Activated CD4-positive, alpha-beta T cell treated with anti-CD3 and anti-CD28 coated beads, Interleukin-2, amount 50 U/mL, for 1 hour (primary cell): ENCODE data around the gene STK31.
A peak's percentile ranks its signal among the peaks of the same experiment; 100 is the strongest.
"Not testable (repeated sequence)": the region's sequence is repeated elsewhere in the genome, so short reads cannot be mapped to it uniquely, and the experiment has no call there.

Source experiments
- DNase-seq: peaks from one replicate; pipeline ENCODE4 v3.0.0-alpha.2; 2020

Gene STK31

GRCh38 chr7:23710000-23710399, at the start of gene STK31:
STK31 (plus strand) TSS chr7:23710219; CDS start chr7:23710286, 67 bp downstream.
- DNase-seq: no peak

- no peak for DNase-seq
These were observed 48.6 kb upstream of the STK31 start for GRCh38 chr7:23661385-23661784.

GRCh38 chr7:23662124-23662983, 47.7 kb upstream of the STK31 start:
- DNase-seq: no peak

DNA sequence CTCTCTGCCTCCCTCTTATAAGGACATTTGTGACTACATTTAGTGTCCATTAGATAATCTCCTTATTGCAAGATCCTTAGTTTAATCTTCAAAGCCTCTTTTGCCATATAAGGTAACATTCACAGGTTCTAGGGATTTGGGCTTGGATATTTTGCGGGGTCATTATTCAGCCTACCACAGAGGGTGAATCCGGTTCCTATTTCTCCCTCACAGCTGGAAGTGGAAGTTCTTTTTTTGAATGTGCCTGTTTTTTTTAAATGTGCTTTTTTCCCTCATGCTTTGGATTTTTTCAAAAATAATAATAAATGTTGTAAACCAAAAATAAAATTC, 47.1 kb upstream of the STK31 start:
- DNase-seq: no peak

- no peak for DNase-seq
These were observed 45.9 kb upstream of the STK31 start for GRCh38 chr7:23664122-23664521.

DNA sequence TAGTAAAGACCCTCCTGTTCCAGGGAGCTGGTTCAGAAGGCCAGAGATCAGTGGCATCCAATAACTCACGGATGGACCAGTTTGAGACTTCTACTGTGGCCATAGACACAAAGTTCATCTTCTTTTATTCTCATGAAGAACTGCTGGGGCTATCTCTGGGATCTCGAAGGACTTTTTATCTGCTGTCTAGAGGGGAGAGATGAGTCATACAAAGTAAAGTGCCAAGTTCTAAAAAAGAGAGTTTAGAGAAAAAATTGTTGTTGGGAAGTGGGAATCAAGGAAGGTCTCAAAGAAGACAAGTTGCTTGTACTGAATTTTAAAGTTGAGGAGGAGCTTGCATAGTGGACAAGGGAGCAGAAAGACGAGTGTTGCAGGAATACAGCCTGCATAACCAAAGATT, 38.0 kb upstream of the STK31 start:
- no peak for DNase-seq

DNA sequence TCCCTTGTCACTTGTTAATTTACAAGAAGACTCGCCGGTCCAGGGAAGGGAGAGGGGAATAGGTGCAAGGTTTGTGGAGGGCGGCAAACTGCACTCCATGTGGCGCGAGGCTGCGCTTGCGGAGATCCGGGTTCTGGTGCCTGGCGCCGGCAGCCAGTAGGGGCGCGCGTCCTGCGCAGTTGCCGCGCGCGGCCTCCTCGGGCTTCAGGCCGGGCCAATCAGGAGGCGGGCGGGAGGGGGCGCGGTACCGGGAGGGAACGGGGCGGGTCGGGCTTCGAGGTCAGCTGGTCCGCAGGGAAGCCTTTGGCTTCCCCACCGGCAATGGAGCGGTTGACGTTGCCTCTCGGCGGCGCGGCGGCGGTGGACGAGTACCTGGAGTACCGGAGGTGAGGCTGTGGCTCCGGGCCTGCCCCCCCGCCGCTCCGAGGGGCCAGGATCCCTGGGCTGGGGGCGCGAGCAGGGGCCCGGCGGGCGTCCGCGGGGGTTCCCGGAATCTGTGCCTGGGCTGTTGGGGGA, 30.1 kb upstream of the STK31 start, which contains the start of gene FAM221A:
FAM221A (plus strand) TSS at position 302 of the 516 bp plus-strand sequence; CDS start at position 322, 20 bp downstream.
- DNase-seq: peak; percentile 78

- peak; percentile 36 for DNase-seq
These were observed 29.3 kb upstream of the STK31 start for GRCh38 chr7:23680414-23681405.

- not testable (repeated sequence) for DNase-seq
These were observed 26.0 kb upstream of the STK31 start for GRCh38 chr7:23684041-23684440.

DNA sequence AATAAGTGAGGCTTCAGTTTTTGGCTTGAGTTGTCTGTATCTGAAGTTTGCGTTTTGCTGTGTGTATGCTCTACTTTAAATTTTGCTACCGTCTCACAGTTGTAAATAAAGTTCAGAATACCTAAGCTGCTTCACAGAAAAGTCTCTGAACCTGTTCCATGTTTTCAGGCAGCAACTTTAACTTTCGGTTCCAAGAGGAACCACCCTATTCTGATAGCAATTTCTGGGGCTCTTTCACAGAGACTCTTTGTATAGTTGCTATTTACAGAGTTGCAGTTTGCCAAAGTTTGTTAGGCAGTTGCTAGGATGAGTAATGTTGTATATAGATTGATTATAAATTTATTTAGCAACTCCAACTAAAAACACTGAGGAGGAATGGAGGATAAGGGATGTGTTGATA, 24.3 kb upstream of the STK31 start:
- no peak for DNase-seq

DNA sequence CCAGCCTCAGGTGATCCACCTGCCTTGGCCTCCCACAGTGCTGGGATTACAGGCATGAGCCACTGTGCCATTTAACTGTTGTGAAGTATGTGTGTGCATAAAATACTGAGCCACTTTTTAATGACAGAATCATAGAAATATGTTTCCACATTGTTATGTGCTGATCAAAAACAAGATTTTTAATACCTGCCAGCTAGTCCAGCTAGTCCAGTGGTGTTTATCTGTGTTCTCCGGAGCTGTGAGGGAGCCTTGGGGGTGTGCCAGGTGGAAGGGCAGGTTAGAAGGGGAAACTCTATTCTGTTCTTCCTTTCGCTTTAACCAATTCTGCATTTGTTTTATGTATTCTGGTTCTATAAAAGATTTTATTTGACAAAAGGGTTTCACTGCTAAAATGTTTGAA, 23.0 kb upstream of the STK31 start:
- no peak for DNase-seq

DNA sequence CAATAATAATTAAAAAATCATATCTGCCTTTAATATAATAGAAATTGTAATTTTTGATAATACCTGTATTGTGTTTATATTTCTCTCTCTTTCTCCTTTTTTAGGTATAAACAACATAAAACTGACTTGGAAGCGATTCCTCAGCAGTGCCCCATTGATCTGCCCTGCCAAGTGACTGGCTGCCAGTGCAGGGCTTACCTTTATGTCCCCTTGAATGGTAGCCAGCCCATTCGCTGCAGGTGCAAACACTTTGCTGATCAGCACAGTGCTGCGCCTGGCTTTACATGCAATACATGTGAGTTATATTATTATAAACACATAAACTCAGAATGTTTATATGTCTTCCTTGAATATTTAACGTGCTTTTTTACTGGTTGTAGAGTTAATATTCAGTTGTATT, 20.9 kb upstream of the STK31 start:
- DNase-seq: no peak

DNA sequence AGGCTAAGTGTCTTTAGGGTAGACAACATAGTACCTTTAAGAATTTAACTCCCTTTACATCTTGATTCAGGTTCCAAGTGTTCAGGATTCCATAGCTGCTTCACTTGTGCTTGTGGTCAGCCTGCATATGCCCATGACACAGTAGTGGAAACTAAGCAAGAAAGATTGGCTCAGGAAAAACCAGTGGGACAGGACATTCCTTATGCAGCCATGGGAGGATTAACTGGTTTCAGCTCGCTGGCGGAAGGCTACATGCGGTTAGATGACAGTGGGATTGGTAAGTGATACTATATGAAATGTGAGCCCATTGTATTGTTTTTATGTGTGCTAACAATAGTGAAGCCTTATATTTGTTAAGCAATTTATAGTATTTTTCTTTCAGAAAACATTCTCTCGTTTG, 18.7 kb upstream of the STK31 start:
- DNase-seq: no peak

DNA sequence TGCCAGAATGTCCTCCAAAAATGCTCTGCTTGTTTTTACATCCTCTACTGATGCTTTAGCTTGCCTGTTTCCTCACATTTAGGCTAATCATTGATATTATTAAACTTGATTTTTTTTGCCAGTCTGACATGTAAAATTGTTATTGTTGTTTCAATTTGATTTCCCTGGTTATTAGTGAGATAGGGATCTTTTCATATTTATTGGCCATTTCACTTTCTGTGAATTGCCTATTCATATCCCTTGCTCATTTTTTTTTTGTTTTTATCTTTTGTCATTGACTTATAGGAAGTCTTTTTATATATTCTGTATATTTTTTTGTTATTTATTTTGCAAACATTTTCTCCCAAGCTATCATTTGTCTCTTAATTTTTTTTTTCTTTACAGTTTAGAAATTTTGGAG, 16.8 kb upstream of the STK31 start:
- no peak for DNase-seq

DNA sequence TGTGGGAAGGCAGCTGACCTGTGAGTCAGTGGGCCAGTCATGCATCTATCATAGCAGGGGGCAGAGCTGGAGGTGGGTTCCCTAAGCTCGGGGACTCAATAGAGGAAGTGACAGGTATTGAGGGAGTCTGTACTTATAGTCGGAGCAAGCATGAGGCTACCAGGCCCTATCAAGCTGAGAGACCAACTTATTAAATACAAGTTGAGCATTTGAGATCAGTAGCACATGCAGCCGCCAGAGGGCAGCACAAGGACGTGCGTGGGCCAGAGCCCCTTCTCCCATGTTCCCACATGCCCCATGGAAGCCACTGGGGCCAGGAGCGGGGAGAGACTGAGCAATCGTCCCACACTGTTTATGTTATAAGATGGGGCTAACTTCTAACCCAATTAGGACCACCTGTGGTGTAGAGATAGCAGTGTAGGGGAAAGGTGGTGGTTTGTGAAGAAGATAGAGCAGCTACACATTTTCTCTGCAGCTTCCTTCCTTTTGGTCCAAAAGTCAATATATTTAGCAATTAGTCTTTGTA, 13.0 kb upstream of the STK31 start:
- DNase-seq: peak; percentile 56

GRCh38 chr7:23698822-23699221, 11.2 kb upstream of the STK31 start:
- no peak for DNase-seq

DNA sequence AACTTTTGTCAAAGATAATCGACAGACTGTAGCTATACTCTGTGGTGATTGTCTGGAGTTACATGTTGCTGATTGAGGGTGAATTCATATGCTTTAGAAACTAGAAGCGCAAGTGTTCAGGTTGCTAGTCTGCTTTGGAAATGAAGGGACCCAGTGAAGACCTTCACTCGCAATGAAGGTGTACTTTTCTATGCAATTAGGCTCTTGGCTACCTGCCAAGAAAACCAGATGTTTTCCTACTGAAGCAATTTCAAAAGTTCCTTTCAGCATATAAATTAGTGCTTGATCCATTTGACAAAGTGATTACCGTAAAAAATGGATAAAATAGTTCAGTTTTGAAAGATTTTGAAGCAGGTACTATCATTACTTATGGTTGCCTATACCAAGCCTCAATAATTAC, 10.0 kb upstream of the STK31 start:
- no peak for DNase-seq

GRCh38 chr7:23709081-23709750, 803 bp upstream of the STK31 start:
- no peak for DNase-seq

GRCh38 chr7:23712368-23713284, 2.6 kb downstream of the STK31 start:
- DNase-seq: no peak

GRCh38 chr7:23713285-23714149, 3.5 kb downstream of the STK31 start:
- DNase-seq: no peak

GRCh38 chr7:23714150-23714464, 4.1 kb downstream of the STK31 start:
- no peak for DNase-seq
